Measurements from ENCODE around the gene CCL22.
"Not testable (repeated sequence)": the region's sequence is repeated elsewhere in the genome, so short reads cannot be mapped to it uniquely, and the experiment has no call there.

Gene CCL22, protein sequence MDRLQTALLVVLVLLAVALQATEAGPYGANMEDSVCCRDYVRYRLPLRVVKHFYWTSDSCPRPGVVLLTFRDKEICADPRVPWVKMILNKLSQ

GRCh38 chr16:57358527-57359095 is at the start of gene CCL22:
CCL22 (plus strand) TSS chr16:57358783; CDS start chr16:57358817, 34 bp downstream.
- DNase-seq (ENCODE audit: low spot score) = no peak

DNA sequence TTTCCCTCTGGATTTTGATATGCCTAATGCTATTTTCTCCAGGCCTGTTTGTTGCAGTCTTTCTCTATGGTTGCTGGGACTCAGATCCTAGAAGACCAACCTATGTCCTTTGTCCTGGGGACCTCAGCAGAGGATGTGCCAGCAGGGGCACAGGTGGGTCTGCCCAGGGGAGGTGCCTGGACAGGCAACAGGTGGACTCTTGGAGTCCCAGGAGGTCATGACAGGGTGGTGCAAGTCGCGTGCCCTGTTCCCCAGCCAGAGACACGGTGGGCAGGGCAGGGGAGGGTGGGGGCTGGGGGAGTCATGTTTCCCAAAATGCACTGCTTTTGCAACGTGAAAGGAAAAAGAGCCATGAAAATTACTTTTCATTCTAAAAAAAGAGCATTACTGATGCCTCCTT is 47.8 kb upstream of the CCL22 start:
- no peak for DNase-seq (ENCODE audit: low spot score)

- no peak for DNase-seq (ENCODE audit: low spot score)
These were observed 45.1 kb upstream of the CCL22 start for GRCh38 chr16:57313509-57313908.

GRCh38 chr16:57314161-57314785 is 44.3 kb upstream of the CCL22 start:
- no peak for DNase-seq (ENCODE audit: low spot score)

DNA sequence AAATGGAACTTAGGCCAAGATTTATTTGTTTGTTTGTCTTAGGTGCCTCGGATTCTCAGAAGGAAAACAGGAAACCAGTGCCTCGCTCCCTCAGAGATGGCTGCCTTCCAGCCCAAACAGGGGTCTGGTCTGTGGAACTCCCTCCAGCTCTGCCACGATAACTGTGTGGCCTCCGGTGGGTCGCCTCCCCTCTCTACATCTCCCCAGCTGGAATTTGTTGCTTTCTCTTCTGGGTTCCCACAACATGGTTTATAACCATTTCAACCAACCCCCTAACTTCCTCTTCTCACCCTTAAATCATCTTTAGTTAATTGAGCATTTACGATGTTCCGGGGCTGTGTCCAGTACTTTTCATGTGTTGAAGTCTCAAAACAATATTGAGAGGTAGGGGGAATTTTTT is 43.2 kb upstream of the CCL22 start:
- no peak for DNase-seq (ENCODE audit: low spot score)

DNA sequence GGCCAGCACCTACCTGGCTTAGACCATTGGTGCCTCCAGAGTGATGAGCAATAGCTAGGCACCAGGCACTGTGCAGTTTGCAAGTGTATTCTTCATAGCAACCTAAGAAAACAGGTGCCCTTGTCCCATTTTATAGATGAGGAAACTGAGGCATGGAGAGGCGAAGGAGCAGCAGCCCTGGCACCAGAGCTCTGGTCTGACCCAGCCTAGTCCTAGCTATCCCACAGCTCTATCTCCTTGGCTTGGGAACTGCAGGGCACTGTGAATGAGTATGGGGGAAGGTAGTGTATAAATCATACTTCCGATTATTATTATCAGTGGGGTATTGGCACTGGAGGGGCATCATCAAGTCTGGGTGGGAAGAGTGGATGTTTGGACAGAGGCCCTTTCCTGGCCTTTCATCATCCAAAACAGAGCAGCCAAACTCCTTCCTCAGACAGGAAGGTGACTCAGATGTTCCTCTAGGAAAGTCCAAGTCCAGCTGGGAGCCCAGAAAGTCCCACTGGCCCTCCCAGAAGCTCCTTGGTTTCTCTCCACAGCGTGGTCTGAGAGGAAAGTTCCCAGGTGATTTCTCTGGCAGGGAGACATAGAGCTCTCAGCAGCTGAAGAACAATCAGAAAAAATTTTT is 42.1 kb upstream of the CCL22 start:
- no peak for DNase-seq (ENCODE audit: low spot score)

DNA sequence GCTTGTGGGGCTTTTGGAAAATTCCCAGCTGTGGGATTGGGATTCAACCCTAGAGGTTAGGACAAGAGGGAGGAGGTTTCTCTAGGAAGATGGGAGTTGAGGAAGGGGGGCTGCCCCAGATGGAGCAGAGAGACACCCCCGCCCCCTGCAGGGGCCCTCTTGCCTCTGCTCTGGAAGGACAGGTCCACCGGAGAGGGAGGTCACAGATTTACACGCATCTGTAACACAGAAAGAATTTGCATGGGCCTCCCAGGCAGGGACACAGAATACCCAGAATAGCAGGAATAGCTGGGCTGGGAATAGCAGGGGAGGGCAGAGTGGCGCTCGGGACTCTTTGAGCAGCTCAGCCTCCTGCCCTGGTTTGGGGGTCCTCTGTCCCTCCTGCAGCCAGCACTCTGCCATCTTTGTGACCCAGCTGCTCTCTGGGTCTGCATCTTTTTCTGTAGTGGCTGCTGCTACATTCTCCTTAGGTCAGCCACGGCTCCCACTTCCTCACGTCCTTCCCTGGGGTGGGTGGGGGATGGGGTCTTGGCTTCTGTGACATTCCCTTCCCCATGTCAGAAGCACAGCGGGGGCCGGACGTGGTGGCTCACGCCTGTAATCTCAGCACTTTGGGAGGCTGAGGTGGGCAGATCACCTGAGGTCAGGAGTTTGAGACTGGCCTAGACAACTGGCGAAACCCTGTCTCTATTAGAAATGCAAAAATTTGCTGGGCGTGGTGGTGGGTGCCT is 40.2 kb upstream of the CCL22 start:
- DNase-seq (ENCODE audit: low spot score) = no peak

- no peak for DNase-seq (ENCODE audit: low spot score)
These were observed 38.9 kb upstream of the CCL22 start for GRCh38 chr16:57319646-57320045.

DNA sequence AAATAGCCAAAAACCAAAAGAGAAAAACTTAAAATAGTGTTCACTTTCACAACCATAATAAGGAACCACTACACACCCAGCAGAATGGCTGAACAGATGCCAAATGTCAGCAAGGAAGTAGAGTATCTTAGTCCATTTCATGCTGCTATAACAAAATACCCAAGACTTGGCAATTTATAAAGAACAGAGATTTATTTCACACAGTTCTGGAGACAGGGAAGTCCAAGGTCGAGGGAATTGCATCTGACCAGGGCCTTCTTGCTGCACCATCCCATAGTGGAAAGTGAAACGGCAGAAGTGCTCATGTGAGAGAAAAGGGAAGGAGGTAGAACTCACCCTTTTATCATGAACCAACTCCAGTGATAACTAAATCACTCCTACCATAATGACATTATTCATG is 33.8 kb upstream of the CCL22 start:
- DNase-seq (ENCODE audit: low spot score) = no peak

DNA sequence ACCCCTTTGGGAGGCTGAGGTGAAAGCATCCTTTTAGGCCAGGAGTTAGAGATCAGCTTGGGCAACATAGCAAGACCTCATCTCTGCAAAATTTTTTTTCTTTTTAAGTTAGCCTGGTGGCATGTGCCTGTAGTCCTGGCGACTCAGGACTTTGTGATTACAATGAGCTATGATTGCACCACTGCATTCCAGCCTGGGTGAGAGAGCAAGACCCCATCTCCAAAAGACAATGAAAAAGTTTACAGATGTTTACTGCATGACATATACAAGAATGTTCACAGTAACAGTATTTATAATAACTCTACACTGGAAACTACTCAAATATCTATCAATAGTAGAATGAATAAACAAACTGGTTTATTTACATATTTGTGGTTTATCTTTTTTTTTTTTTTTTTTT is 33.1 kb upstream of the CCL22 start:
- no peak for DNase-seq (ENCODE audit: low spot score)

- no peak for DNase-seq (ENCODE audit: low spot score)
These were observed 28.8 kb upstream of the CCL22 start for GRCh38 chr16:57329718-57330327.

GRCh38 chr16:57331355-57331754 is 27.2 kb upstream of the CCL22 start:
- no peak for DNase-seq (ENCODE audit: low spot score)

GRCh38 chr16:57333402-57333801 is 25.2 kb upstream of the CCL22 start:
- DNase-seq (ENCODE audit: low spot score) = no peak

- DNase-seq (ENCODE audit: low spot score) = no peak
These were observed 23.2 kb upstream of the CCL22 start for GRCh38 chr16:57335366-57335765.

GRCh38 chr16:57341062-57341440 is 17.5 kb upstream of the CCL22 start:
- no peak for DNase-seq (ENCODE audit: low spot score)

GRCh38 chr16:57341441-57342303 is 16.9 kb upstream of the CCL22 start:
- DNase-seq (ENCODE audit: low spot score) = no peak

GRCh38 chr16:57342606-57343005 is 16.0 kb upstream of the CCL22 start:
- not testable (repeated sequence) for DNase-seq (ENCODE audit: low spot score)

- no peak for DNase-seq (ENCODE audit: low spot score)
These were observed 15.4 kb upstream of the CCL22 start for GRCh38 chr16:57343221-57343620.

DNA sequence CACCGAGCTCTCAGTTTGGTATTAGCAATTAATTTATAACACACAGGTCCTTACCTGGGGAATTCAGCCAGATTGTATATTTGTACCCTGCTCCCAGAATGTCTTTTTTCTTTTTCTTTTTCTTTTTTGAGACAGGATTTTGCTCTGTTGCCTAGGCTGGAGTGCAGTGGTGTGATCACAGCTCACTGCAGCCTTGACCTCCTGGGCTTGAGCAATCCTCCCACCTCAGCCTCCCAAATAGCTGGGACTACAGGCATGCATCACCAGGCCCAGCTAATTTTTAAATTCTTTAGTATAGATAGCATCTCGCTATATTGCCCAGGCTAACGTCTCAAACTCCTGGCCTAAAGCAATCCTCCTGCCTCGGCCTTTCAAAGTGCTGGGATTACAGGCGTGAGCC is 14.5 kb upstream of the CCL22 start:
- not testable (repeated sequence) for DNase-seq (ENCODE audit: low spot score)

DNA sequence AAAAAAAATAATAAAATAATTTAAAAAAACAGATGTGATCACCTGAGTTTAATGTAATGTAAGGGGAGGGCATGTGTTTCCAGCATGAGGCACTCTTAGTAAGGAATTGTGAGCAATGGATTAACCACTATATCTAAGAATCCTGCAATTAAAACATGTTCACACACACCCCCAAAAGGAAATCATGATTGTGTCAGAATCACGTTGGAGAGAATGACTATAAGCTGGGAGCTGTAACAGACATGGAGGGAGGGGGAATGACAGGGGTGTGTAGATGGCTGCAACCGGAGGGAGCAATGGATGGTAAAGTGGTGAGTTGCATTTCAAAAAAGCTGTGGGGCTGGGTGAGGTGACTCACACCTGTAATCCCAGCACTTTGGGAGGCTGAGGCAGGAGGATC is 13.6 kb upstream of the CCL22 start:
- no peak for DNase-seq (ENCODE audit: low spot score)

- no peak for DNase-seq (ENCODE audit: low spot score)
These were observed 12.8 kb upstream of the CCL22 start for GRCh38 chr16:57345666-57346204.
